Keratinocyte (primary cell): ENCODE measurements around the gene TEX22. TPM values are rescaled to one million over a fixed set of nuclear protein-coding genes. Genes with fewer than 3 reads are reported as not detected.

Experiments
- DNase-seq: peaks from one replicate; pipeline ENCODE4 v3.0.0-alpha.2; 2011; ENCODE audit warnings: low read depth, missing footprints, low spot score
- FAIRE-seq: peaks from 2 replicates; lab custom pipeline; 2011; peaks lifted over from hg19 to GRCh38; lab: Jason Lieb, UNC
- H2AFZ ChIP-seq: 2 replicates; pipeline ENCODE4 v1.6.0; 2012; ENCODE audit warnings: low read length, control low read depth, inconsistent platforms; ENCODE audit not compliant: control insufficient read depth
- H3K27ac ChIP-seq: 2 replicates; pipeline ENCODE4 v1.5.1; 2011; ENCODE audit warnings: low read length; ENCODE audit not compliant: control insufficient read depth, insufficient read depth
- H3K27me3 ChIP-seq: 3 replicates; pipeline ENCODE4 v1.6.0; 2011; ENCODE audit warnings: low read length; ENCODE audit not compliant: control insufficient read depth, insufficient read depth; ENCODE audit errors: extremely low read depth
- H3K36me3 ChIP-seq, 2 experiments: 2 replicates in 1 of 2; 3 replicates in 1 of 2; pipeline ENCODE4 v1.5.1; 2011; ENCODE audit warnings: low read length in 2 of 2, mild to moderate bottlenecking in 1 of 2; ENCODE audit not compliant: control insufficient read depth in 2 of 2, insufficient read depth in 2 of 2; ENCODE audit errors: extremely low read depth in 1 of 2
- H3K4me1 ChIP-seq: 3 replicates; pipeline ENCODE4 v1.5.1; 2011; ENCODE audit warnings: low read length; ENCODE audit not compliant: control insufficient read depth, insufficient read depth; ENCODE audit errors: extremely low read depth
- H3K4me2 ChIP-seq: 3 replicates; pipeline ENCODE4 v1.6.0; 2011; ENCODE audit warnings: low read depth, low read length; ENCODE audit not compliant: control insufficient read depth, insufficient read depth; ENCODE audit errors: extremely low read depth
- H3K4me3 ChIP-seq, 3 experiments: fragments of 200-600 bp in 1 of 3; sonication (generic) in 1 of 3; 2 replicates in 2 of 3; 3 replicates in 1 of 3; pipeline ENCODE4 v1.5.1; 2011 to 2016; ENCODE audit warnings: low read length in 3 of 3, mild to moderate bottlenecking in 3 of 3, control low read depth in 2 of 3, inconsistent platforms in 1 of 3, low read depth in 1 of 3, mixed read lengths in 1 of 3, mixed run types in 1 of 3, moderate library complexity in 1 of 3; ENCODE audit not compliant: control insufficient read depth in 2 of 3, insufficient read depth in 2 of 3; ENCODE audit errors: extremely low read depth in 1 of 3
- H3K79me2 ChIP-seq: 2 replicates; pipeline ENCODE4 v1.6.0; 2012; ENCODE audit warnings: low read length; ENCODE audit not compliant: control insufficient read depth, insufficient read depth
- H3K9ac ChIP-seq: 3 replicates; pipeline ENCODE4 v1.6.0; 2011; ENCODE audit warnings: low read length; ENCODE audit not compliant: control insufficient read depth, insufficient read depth; ENCODE audit errors: extremely low read depth
- H3K9me1 ChIP-seq: 3 replicates; pipeline ENCODE4 v1.6.0; 2011; ENCODE audit warnings: low read length; ENCODE audit not compliant: control insufficient read depth, insufficient read depth; ENCODE audit errors: extremely low read depth
- H3K9me3 ChIP-seq: 2 replicates; pipeline ENCODE4 v1.5.1; 2012; ENCODE audit warnings: low read depth, low read length; ENCODE audit not compliant: control insufficient read depth
- H4K20me1 ChIP-seq: 3 replicates; pipeline ENCODE4 v1.6.0; 2011; ENCODE audit warnings: low read length; ENCODE audit not compliant: control insufficient read depth, insufficient read depth; ENCODE audit errors: extremely low read depth
- EZH2 ChIP-seq: IDR thresholded peaks from one replicate; pipeline ENCODE4 v1.6.1; 2012; ENCODE audit warnings: inconsistent platforms, mild to moderate bottlenecking, low read length, moderate library complexity
- dilution Hi-C: fragments of 300-500 bp; cut with MboI; formaldehyde crosslinking; loops from one replicate; pipeline ENCODE4 v1.7.0; 2020; ENCODE audit warnings: low sequenced_read_pairs; ENCODE audit not compliant: extremely low pct_ligation_motif_present
- polyA plus RNA-seq, 5 experiments: library from polyadenylated mRNA; depleted of rRNA in 3 of 5; stranded (reverse) in 3 of 5; stranded (forward) in 1 of 5; unstranded in 1 of 5; fragments of >200 nt; gene quantifications; 1 replicate in 1 of 5; 2 replicates in 3 of 5; 3 replicates in 1 of 5; pipeline versions ENCODE4 v1.2.1 to v1.2.3, GENCODE V29; 2011 to 2012; ENCODE audit warnings: missing spikeins in 2 of 5, low read depth in 1 of 5, low replicate concordance in 1 of 5
- TF ChIP-seq, protein P1 (sequence below), 3 experiments: IDR thresholded peaks in 1 of 3; conservative IDR thresholded peaks in 1 of 3; optimal IDR thresholded peaks in 1 of 3; 2 replicates in 2 of 3; 3 replicates in 1 of 3; pipeline versions ENCODE3 to v1.5.1; 2011; ENCODE audit warnings: low read length in 3 of 3, mild to moderate bottlenecking in 3 of 3, moderate library complexity in 2 of 3, control low read depth in 1 of 3, inconsistent platforms in 1 of 3; ENCODE audit not compliant: insufficient read depth in 2 of 3; ENCODE audit errors: extremely low read depth in 1 of 3

TEX22 gene
- polyA plus RNA-seq, 1 donor (not counting 4 experiments of a cell fraction or from before 2014, with no cell fraction given) = 0.03 TPM

DNA sequence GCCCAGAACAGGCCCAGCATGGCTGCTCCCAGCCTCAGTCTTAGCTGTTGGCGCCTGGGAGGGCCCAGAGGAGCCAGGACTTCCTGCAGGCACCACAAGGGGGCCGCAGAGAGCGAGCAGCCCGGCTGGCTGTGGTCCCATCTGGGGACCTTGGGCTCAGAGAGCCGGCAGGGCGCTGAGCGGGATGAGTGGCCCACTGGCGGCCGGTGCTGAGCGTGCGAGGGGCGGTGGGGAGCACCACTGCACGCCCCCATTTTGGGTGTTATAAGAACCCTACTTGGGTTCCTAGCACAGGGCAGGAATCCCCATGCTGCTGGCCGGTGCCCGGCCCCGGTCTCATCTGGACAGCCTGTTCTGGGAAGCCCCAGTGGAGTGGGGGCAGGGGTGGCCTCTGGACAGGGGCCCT lies 50.4 kb downstream of the TEX22 start:
- DNase-seq (no peak), FAIRE-seq (no peak)
- TF ChIP-seq, protein P1, sequence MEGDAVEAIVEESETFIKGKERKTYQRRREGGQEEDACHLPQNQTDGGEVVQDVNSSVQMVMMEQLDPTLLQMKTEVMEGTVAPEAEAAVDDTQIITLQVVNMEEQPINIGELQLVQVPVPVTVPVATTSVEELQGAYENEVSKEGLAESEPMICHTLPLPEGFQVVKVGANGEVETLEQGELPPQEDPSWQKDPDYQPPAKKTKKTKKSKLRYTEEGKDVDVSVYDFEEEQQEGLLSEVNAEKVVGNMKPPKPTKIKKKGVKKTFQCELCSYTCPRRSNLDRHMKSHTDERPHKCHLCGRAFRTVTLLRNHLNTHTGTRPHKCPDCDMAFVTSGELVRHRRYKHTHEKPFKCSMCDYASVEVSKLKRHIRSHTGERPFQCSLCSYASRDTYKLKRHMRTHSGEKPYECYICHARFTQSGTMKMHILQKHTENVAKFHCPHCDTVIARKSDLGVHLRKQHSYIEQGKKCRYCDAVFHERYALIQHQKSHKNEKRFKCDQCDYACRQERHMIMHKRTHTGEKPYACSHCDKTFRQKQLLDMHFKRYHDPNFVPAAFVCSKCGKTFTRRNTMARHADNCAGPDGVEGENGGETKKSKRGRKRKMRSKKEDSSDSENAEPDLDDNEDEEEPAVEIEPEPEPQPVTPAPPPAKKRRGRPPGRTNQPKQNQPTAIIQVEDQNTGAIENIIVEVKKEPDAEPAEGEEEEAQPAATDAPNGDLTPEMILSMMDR (optimal IDR thresholded peaks at IDR 0.05 in 1 of 3, IDR thresholded peaks at IDR 0.05 in 1 of 3, conservative IDR thresholded peaks at IDR 0.05 in 1 of 3; ENCODE audit: extremely low read depth in 1 of 3, insufficient read depth in 2 of 3, low read length in 3 of 3) = peak; percentile 67 to 83 (median 67)
- TF ChIP-seq EZH2 = no peak
- no peak overlapping the region for H3K9ac ChIP-seq
- H3K27ac ChIP-seq = no peak overlapping the region
- H3K4me3 ChIP-seq = no peak overlapping the region
- no peaks in the 10 kb centered on the region for H3K4me1 ChIP-seq
- no peaks in the 10 kb centered on the region for H3K27me3 ChIP-seq
- H3K4me2 ChIP-seq = no peak overlapping the region
- H4K20me1 ChIP-seq = peaks cover 2% of the 10 kb centered on the region
- H3K9me3 ChIP-seq = no peaks in the 10 kb centered on the region
- H3K9me1 ChIP-seq = no peaks in the 10 kb centered on the region
- no peak overlapping the region for H2AFZ ChIP-seq
- dilution Hi-C loops = no loop called here
- H3K36me3 ChIP-seq = peaks cover 16 to 33% of the 10 kb centered on the region in 2 experiments
- peaks cover 15% of the 10 kb centered on the region for H3K79me2 ChIP-seq

DNA sequence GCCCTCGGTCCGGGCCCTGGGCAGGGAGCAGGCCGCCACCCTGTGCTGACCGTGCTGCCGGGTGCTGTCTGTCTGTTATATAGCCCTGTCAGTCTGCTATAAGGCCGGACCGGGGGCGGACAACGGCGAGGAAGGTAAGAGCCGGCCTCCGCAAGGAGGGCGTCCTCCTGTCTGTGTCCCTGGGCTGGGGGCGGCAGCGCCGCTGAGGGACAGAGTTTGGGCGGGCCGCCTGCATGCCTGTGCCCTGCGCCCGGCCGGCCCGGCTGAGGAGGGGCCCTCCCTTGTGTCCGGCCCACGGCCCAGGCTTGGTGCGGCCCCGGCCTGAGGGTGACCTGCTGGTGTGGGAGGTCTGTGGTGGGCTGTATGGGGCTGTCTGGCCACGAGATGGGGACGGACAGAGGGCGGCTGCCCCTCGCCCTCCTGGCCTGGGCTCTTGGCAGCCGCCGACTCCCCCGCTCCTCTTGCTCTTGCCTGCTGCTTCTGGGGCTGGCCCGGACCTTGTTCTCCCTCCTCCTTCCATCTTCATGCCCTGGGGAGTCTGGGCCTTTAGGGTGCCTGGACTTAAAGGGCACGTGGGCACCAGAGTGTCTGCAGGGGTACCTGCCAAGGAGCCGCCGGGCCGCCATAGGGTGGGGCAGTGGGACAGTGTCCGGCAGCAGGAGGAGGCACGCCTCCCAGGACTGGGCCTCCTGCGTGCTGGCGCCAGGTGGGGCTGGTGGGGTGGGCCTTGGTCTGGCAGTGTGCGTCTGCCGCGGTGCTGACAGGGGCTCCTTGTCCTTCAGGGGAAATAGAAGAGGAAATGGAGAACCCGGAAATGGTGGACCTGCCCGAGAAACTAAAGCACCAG lies 51.2 kb downstream of the TEX22 start:
- Histone ChIP-seq H3K4me1 (no peaks in the 10 kb centered on the region), H4K20me1 (peaks cover 2% of the 10 kb centered on the region), H3K4me3 (no peak overlapping the region), H3K79me2 (peaks cover 15% of the 10 kb centered on the region), H3K9me1 (no peaks in the 10 kb centered on the region), H2AFZ (no peak overlapping the region), H3K36me3 (peaks cover 21 to 35% of the 10 kb centered on the region in 2 experiments), H3K9ac (no peak overlapping the region), H3K4me2 (no peak overlapping the region), H3K27me3 (no peaks in the 10 kb centered on the region), H3K27ac (no peak overlapping the region), H3K9me3 (no peaks in the 10 kb centered on the region)
- dilution Hi-C loops = no loop called here
- DNase-seq (no peak), FAIRE-seq (no peak)
- TF ChIP-seq, protein P1 (optimal IDR thresholded peaks at IDR 0.05 in 1 of 3, IDR thresholded peaks at IDR 0.05 in 1 of 3, conservative IDR thresholded peaks at IDR 0.05 in 1 of 3; ENCODE audit: extremely low read depth in 1 of 3, insufficient read depth in 2 of 3, low read length in 3 of 3) = no peak
- no peak for TF ChIP-seq EZH2
